Skeletal muscle cell (primary cell): ENCODE data around the gene PITPNM3.
"Not testable (repeated sequence)": the region's sequence is repeated elsewhere in the genome, so short reads cannot be mapped to it uniquely, and the experiment has no call there.

Experiments
- DNase-seq: peaks from one replicate; pipeline ENCODE4 v3.0.0-alpha.2; 2010; ENCODE audit warnings: low read depth
- H3K4me3 ChIP-seq: 2 replicates; pipeline ENCODE4 v1.5.1; 2011; ENCODE audit warnings: low read depth, mild to moderate bottlenecking, control low read depth, low read length, moderate library complexity

The PITPNM3 gene

DNA sequence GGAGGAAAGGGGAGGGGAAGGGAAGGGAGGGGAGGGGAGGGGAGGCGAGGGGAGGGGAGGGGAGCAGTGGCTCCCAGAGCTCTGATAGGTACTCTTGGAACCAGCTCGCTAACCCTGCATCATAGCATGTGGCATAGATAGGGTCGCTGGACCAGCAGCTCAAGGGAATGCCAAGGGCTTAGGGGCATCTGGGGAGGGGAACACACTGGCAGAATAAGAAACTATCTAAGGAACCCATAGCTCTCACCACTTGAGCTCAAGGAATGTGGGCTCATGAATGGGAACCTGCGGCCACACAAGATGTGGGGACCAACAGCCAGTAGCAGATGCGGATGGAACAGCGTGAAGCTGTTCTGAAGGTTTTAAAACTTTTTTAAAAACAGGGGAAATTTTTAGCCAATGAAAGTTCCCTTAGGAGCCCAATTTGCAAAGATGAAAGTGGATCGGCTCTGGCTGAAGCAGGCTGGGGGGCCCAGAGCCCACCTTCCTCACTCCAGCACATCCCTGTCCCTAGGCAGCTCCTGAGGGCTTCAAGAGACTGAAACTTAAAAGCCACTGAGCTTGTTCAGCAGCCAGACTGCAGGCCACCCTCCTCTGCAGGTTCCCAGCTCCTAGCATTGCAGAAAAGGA is 65.2 kb downstream of the PITPNM3 start:
- H3K4me3 ChIP-seq = no peak overlapping the region
- DNase-seq = no peak

DNA sequence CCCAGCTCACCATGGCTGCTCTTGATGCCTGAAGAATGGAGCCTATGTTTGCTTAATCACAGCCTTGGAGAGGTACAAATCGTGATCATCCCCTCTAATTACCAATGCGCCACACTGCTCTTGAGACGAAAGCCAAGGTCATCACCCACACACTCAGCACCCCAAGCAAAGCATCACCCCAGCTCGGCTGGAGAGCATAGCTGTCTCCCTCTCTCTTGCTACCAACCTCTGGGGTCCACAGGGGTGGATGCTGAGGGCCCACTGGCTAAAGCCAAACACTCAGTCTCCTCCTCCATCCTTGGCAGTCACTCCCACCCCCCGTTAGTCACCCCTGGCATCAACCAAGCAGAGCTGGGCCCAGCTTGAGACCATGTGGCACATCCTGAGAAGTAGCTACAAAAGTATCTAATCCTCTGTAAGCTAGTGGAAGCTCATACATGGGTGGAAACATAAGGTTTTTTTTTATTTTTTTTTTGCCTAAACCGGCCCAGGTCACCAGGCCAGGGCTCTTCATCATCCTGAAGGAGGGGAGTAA is 67.3 kb downstream of the PITPNM3 start:
- H3K4me3 ChIP-seq = no peak overlapping the region
- DNase-seq = no peak

DNA sequence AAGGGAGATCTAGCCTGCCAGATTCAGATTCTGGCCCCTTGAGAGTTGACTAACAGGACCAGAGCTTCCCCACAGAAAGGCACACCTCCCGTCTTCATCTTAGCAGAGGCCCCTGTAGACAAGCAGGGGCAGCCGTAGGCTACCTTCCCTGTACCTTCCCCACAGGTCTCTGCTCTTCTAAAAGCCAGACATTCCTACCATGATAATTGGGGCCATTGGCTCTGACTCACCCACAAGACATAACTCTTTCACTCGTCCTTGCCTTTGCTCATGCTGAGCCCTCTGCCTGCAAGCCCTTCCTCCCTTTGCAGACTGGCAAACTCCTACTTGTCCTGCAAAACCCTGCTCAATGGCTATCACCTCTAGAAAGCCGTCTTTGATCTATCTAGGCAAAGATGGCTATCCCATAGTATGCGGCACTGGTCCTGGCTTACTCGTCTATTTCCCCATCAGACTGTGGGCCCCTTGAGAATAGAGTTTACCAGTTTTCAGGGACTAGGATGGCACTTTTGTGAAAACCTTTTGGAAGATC is 68.3 kb downstream of the PITPNM3 start:
- DNase-seq = no peak
- H3K4me3 ChIP-seq = no peak overlapping the region

DNA sequence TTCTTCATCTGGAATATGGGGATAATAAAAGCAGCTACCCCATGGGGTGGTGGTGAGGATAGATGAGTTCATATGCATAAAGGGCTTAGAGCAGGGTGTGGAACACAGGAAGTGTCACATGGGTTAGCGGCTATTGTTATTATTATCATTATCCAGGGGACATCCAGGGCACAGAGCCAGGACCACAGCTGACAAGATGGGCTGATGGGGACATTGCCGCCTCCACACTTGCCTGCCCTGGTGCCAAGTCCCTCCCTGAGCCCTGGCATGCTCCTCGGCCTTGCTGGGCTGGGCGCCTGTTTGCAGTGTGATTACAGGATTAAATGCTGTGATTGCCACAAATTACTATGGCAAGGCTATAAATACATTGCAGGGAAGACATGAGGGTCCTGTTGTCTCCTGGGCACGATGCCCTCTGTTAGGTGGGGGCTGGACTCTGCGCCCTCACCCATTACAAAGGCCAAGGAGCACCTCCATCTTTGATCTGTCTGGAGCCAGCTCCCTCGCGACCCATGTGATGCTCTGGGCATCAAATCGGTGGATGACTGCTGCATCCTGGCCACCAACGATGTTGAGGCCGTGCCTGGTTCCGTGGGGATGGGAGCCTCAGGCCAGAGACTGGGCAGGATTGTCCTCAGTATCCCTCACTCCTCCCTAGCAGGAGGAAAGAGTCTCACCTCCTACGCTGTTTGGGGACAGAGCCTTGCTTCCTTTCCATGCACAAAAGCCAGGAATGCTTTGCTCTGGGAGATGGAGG is 68.9 kb downstream of the PITPNM3 start:
- H3K4me3 ChIP-seq = no peak overlapping the region
- no peak for DNase-seq

DNA sequence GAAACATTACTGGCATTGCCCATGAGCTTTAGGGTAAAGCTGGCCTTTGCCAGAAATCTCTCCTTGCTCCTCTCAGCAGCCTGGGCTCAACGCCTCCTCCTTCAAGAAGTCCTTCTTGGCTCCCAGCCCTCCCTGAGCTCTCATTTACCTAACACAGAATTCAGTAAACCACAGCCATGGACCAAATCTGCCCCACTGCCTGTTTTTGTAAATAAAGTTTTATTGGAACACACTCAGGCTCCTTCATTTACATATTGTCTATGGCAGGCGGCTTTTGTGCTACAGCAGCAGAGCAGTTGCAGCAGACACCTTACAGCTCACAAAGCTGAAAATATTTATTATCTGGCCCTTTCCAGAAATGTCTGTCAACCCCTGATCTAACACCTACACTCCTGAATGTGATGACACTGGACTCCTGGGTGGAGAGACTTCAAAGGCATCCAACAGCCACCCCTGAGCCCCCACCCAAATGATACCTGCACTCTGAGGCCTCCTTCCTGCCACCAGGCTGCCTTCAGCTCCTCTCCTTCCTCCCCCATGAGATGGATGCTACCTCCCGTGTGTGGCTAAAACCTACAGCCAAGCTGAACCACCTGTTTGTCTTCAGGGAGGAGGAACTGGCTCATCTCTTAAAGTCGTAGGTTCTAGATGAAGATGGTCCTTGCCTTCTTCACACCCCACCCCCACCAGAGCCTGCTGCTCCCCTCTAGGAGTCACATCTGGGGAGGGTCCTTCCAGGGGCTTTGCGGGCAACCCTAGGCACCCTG is 70.5 kb downstream of the PITPNM3 start:
- H3K4me3 ChIP-seq = no peak overlapping the region
- DNase-seq = no peak

DNA sequence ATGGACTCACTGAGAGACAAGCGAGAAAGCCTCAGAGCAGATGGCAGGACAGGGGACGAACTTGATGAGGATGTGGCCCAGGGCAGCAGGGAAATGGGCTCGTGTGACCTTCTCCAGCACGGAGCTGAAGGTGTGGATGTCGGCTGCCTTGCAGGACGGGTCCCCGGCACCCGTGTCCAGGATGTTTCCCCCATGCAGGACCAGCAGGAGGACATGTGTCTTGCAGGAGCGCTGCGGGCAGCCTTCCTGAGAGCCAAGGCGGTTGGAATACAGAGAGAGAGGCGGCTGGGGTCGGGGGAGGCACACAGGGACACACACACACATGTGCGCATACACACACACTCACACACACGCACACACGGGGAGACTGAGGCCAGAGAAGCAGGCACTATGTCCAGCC is 72.8 kb downstream of the PITPNM3 start:
- no peak overlapping the region for H3K4me3 ChIP-seq

DNA sequence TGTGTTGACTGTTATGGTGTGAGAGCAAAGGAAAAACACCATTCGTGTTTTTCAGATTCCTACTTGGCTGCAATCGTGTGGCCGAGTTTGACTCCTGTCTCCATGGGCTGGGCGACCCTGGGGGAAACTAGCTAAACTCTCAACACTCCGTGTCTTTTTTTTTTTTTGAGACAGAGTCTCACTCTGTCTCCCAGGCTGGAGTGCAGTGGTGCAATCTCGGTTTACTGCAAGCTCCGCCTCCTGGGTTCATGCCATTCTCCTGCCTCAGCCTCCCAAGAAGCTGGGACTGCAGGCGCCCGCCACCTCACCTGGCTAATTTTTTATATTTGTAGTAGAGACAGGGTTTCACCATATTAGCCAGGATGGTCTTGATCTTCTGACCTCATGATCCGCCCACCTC is 73.6 kb downstream of the PITPNM3 start:
- not testable (repeated sequence) for H3K4me3 ChIP-seq, DNase-seq

More for the DNA sequence above, 72.8 kb downstream of the PITPNM3 start:
- DNase-seq = no peak

DNA sequence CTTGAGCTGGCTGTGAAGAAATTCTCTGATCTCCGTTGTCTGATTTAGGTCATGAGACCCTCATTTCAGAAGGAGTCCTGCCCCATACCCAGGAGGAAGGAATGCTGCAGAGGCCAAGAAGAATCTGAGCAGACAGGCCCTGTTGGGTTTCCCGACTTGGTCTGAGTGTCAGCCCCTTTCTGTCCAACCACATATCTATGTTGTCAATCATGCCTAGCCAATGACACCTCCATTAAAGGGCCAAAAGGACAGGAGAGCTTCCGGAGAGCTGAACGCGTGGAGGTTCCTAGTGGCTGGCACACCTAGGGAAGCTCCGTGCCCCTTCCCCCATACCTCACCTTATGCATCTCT is 74.3 kb downstream of the PITPNM3 start:
- DNase-seq = no peak
- H3K4me3 ChIP-seq = no peak overlapping the region

DNA sequence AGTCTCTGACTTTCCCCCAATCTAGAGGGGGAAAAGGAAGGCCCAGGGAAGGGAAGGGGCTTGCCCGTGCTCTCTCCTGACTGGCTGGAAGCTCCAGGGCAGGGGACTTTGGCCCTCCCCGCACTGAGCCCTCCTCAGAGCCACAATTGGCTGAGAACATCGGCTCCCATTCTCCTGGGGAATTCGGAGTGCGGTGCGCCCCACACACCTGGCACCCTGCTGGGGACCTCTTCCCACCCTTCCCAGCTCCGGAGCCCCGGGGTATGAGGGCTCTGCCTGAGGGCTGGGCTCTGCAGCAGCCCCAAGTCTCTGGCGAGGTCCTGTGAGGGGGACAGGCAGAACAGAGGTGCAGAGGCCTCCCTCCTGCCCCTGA is 76.1 kb downstream of the PITPNM3 start:
- no peak for DNase-seq
- H3K4me3 ChIP-seq = no peak overlapping the region

DNA sequence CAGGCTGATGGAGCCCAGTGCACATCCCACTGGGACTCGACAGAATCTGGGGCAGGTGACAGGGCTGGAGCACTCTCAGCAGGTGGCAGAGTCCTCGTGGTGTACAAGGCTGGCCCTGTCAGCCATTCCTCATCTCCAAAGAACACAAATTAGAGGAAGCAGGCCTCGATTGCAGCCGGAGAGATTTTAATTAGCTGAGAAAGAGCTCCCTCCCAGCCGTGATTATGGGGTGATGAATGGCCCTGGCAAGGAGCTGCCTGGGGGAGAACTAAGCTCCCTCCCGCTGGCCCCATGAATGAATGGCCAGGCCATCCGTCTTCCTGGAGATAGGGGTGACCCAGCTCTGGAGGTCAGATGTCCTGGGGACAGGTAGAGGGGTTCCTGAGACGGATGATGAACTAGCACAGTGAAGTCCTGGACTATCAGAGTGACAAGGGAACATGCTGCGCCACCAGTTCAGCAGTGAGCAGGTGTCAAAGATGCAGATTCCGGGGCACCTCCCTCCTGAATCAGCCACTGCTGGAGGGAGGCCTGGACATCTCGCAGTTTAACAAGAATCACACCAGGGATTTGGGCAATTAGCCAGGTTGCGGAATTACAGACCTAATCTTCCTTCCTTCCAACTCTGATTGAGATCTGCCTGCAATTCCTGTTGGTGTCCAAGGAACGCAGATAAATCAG is 76.6 kb downstream of the PITPNM3 start:
- DNase-seq = no peak
- H3K4me3 ChIP-seq = no peak overlapping the region

DNA sequence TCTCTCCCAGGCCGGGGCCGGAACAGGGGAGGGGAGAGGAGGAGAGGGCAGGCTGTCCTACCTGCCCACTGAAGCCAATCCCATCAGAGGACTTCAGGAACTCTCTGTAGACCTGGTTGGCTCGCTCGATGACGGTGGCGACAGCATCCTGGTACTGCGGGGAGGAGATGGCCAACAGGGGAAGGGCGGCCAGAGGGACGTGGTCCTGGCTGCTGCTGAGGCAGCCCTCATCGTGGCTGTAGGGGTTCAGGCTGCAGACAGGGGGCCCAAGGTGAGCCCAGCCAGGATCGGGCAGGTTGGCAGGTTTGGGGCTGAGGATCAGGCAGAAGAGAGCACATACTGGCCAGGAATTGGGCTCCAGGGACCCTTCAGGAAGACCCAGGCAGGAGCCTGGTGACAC is 77.9 kb downstream of the PITPNM3 start:
- no peak overlapping the region for H3K4me3 ChIP-seq
- no peak for DNase-seq

DNA sequence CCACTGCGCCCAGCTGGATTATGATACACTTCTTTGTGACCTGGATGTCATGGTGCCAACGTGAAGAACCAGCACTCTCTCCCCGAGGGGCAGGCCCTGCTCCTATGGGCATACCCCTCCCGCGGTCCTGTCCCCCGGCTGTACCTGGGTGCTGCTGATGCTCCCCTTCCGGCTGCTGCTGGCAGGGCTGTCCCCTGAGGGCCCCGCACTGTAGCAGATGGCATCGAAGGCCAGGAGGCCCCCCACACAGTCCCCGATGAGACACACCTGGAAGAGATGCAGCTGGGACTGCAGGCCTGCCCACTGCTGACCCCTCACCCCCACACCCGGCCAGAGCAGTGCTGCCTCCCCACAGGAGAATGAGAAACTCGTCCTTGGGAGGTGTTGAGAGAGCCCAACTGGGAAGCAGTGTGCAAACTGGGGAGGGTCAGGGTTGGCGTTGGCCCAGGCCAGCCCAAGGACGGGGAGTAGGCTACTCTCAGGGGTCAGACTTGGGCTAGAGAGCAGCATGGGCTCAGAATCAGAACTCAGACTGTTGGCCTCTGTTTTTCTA is 78.4 kb downstream of the PITPNM3 start:
- no peak overlapping the region for H3K4me3 ChIP-seq
- DNase-seq = no peak

DNA sequence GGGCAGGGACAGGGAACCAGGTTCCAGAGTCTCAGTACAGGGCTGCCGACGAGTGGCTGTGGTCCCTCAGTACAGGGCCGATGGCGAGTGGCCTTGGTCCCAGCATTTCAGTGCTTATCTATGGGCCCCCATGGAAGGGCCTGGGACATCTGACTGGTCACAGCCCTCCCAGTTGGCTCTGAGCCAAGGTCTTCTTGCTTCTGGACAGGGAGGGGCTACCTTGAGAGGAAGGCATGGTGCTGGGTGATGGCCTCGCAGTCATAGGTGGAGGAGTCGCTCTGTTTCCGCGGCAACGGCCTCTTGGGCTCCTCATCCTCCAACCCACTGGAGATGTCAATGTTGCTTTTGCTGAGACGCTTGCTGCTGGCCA is 79.6 kb downstream of the PITPNM3 start:
- DNase-seq = no peak
- H3K4me3 ChIP-seq = no peak overlapping the region

DNA sequence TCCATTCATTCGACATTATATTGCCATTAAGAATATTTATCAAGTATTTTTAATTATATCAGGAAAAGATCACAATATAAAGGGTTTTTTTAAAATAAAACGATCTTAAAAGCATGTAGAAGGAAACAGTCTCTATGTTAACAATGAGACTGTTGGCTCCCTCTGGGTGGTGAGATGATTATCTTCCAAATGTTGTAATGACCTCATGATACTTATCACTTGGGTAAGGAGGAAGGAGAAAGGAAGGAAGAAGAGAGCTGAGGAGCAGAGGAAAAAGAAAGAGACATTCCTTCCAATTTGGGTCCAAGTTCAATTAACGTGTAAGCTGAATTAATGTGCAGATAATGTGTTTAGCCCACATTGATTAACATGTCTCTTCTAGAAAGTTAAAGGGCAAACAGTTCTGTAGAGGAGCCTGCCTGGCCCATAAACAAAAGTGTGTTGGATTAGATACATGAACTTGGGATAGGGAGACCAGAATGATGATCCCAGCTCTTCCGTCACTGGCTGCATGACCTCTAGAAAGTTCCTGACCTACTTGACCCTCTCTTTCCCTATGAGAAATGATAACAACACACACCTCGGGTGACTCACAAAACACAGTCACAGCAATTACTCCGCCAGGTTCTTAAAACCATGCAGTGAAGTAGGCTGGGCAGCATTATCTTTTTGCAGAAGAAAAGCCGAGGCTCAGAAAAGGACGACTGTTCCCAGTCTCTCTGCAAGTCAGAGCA is 80.1 kb downstream of the PITPNM3 start:
- DNase-seq = no peak
- H3K4me3 ChIP-seq = no peak overlapping the region

DNA sequence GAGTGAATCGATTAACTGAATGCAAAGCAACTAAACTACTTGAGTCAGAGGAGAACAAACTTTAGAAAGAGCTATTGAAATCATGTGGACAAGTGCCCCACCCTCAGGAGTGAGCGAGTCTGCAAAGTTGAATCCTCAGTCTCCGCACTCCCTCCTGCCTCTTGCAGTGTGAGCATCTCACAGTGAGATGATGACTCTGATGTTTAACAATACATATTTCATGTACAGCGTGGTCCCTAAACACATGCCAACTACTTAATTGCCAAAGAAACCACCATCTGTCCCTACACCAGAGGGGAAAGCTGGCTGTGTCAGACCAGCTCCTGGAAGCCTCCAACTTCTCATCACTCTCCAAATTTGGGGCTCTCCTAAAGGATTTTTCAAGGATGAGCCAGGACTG is 80.9 kb downstream of the PITPNM3 start:
- no peak for DNase-seq
- H3K4me3 ChIP-seq = no peak overlapping the region

DNA sequence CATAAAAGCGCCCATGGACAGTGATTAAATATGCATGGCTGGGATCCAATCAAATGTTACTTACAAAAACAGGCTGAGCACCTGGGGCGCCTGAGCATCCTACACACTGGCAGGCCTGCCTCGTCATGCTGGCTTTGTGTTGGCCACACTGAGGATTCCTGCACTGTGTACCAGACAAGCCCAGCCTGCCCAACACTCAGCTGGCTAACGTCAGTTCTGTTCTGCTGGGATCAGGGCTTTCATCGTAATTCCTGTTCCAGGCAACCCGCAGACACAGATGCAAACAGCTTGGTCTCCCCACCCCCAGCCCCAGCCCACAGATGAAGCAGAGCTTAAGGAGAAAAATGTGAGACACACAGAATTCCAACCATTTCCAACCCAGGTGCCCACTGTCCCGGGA is 81.4 kb downstream of the PITPNM3 start:
- peak; percentile 25 for DNase-seq

DNA sequence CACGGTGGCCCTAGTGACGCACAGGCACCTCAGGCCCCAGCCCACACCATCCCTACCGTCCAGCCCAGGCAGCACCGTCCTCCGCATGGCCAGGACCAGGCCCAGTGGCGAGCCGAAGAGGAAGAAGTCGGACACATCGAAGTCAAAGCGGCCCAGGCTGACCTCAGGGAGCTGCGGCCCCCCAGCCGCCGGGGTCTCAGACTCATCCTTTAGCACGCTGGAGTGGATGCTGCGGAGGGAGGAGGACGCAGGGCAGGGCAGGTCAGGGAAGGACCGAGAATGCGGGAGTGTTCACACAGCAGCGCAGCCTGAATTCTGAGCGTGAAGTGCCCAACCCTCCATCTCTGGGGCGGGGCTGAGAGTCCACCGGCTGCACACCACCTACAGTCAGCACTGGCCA is 82.0 kb downstream of the PITPNM3 start:
- no peak overlapping the region for H3K4me3 ChIP-seq
- no peak for DNase-seq

More for the DNA sequence above, 81.4 kb downstream of the PITPNM3 start:
- H3K4me3 ChIP-seq = no peak overlapping the region

DNA sequence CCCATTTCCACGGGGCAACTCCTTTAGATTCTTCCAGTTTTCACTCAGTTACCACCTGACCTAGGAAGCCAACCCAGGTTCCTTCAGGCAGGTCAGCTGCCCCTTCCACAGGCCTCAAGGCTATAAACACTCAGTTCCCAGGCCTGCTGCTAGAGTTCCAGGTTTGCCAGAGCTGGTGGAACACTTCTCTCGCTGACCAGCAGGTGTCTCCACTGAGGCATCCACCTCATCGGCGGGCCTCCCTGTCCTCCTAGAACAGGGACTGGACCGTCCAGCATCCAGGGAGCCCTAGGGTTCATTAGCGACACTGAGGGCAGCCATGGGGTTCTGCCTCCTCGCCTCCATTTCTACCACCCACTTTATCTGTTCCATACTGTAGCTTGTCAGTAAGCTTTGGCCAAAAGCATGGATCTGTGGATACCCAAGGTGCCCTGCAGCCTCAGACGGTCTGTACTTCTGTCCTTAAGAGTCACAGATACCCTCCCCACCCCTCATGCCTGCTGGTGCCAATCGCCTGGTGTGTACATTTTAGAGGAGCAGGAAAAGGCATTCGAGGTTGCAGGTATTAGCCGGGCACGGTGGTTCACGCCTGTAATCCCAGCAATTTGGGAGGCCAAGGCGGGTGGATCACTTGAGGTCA is 83.1 kb downstream of the PITPNM3 start:
- H3K4me3 ChIP-seq = no peak overlapping the region
- no peak for DNase-seq
